SH-SY5Y (cell line): ENCODE results near the gene HMGN1.

Experiments used
- GATA2 ChIP-seq: IDR thresholded peaks from 2 replicates; pipeline ENCODE4 v1.6.1; 2011; ENCODE audit warnings: mild to moderate bottlenecking, low read depth, low read length
- GATA3 ChIP-seq: IDR thresholded peaks from 2 replicates; pipeline ENCODE4 v1.6.1; 2011; ENCODE audit warnings: low read depth, mild to moderate bottlenecking, low read length, moderate library complexity

DNA sequence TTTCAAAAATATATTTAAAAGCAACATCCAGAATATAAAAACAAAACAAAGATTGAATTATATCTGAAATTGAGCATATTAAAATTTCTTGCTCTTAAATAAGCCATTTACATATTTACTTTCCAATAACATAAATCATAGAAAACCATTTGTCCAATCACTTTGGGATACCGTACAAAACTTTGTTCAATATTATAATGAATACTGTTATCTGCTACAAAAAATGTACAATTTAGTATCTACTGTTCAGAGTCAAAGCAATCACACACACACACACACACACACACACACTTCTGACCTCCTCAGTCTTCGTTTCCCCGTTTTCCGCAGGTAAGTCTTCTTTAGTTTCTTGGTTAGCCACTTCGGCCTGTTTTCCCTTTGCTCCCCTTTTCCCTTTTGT is 4.0 kb downstream of the HMGN1 start:
- TF ChIP-seq GATA3, result no peak
- TF ChIP-seq GATA2, result no peak
